GM13976 (cell line): ENCODE results near the gene PFDN5.

ENCODE experiments used
- DNase-seq: peaks from one replicate; pipeline ENCODE4 v3.0.0; 2012; ENCODE audit warnings: low spot score
- CTCF ChIP-seq: IDR thresholded peaks from 2 replicates; pipeline ENCODE4 v1.5.1; 2012; ENCODE audit warnings: borderline replicate concordance, mild to moderate bottlenecking; ENCODE audit not compliant: insufficient read depth; ENCODE audit errors: extremely low read depth, missing control alignments, control extremely low read depth
- in situ Hi-C: fragments of 300-500 bp; cut with MboI; formaldehyde crosslinking; loops from one replicate; pipeline ENCODE4 v1.12.0; 2022; ENCODE audit warnings: low sequenced_read_pairs, mixed read lengths, inconsistent platforms; ENCODE audit not compliant: unreplicated experiment

The PFDN5 gene

GRCh38 chr12:53343449-53343848 is 48.1 kb downstream of the PFDN5 start:
- no peak for TF ChIP-seq CTCF
- no peak for DNase-seq
- in situ Hi-C loops: no loop called here

- no peak for DNase-seq
- in situ Hi-C loops: no loop called here
- no peak for TF ChIP-seq CTCF
Measured at GRCh38 chr12:53343969-53344368, 48.6 kb downstream of the PFDN5 start.

- DNase-seq: no peak
- in situ Hi-C loops: no loop called here
- TF ChIP-seq CTCF: no peak
Measured at GRCh38 chr12:53344487-53344823, 49.1 kb downstream of the PFDN5 start.

- peak; percentile 88 for DNase-seq
- peak; percentile 68 for TF ChIP-seq CTCF
- in situ Hi-C loops: no loop called here
Measured at GRCh38 chr12:53344824-53345485, 49.6 kb downstream of the PFDN5 start.

- no peak for DNase-seq
- in situ Hi-C loops: no loop called here
Measured at GRCh38 chr12:53345486-53346188, 50.3 kb downstream of the PFDN5 start.

GRCh38 chr12:53346491-53346890 is 51.1 kb downstream of the PFDN5 start:
- no peak for TF ChIP-seq CTCF
- DNase-seq: no peak
- in situ Hi-C loops: no loop called here

More at GRCh38 chr12:53345486-53346188, 50.3 kb downstream of the PFDN5 start:
- no peak for TF ChIP-seq CTCF

- TF ChIP-seq CTCF: no peak
- DNase-seq: no peak
- in situ Hi-C loops: no loop called here
Measured at GRCh38 chr12:53347905-53348304, 52.6 kb downstream of the PFDN5 start.
